ENCODE results near the gene ABCA7. TPM values are rescaled to one million over a fixed set of nuclear protein-coding genes. Genes with fewer than 3 reads are reported as not detected.

ABCA7 gene
- total RNA-seq, 1 experiment from 2014 or later = 40.3 TPM

- no peak for TF ChIP-seq ZNF219 (CRISPR knock-in tag; IDR thresholded peaks at IDR 0.05; ENCODE audit: borderline replicate concordance)
- peak; percentile 62; the same call in 1 of the 2 replicates for TF ChIP-seq ZNF281 (CRISPR knock-in tag; IDR thresholded peaks at IDR 0.05)
- TF ChIP-seq ZBTB43 (CRISPR knock-in tag; IDR thresholded peaks at IDR 0.05) = peak; percentile 66; the same call in 1 of the 2 replicates
- peak; percentile 84; the same call in 1 of the 2 replicates for TF ChIP-seq ARID4B (CRISPR knock-in tag; IDR thresholded peaks at IDR 0.05; ENCODE audit: borderline replicate concordance)
- peak; percentile 90 for TF ChIP-seq E2F5 (CRISPR knock-in tag; IDR thresholded peaks at IDR 0.05)
- peak; percentile 96 for TF ChIP-seq HMGXB4 (CRISPR knock-in tag; IDR thresholded peaks at IDR 0.05)
- TF ChIP-seq CTCF (IDR thresholded peaks at IDR 0.05) = peak; percentile 55
- TF ChIP-seq ZNF138 (CRISPR knock-in tag; conservative IDR thresholded peaks at IDR 0.05) = peak; percentile 72; the same call in 1 of the 2 replicates
- TF ChIP-seq ATF3 (CRISPR knock-in tag; conservative IDR thresholded peaks at IDR 0.05) = no peak
- peak; percentile 81 for TF ChIP-seq FOXK1 (CRISPR knock-in tag; IDR thresholded peaks at IDR 0.05)
- no peak for TF ChIP-seq ZNF416 (CRISPR knock-in tag; IDR thresholded peaks at IDR 0.05)
- TF ChIP-seq SP1 (CRISPR knock-in tag; conservative IDR thresholded peaks at IDR 0.05) = peak; percentile 77; the same call in 1 of the 2 replicates
- no peak for TF ChIP-seq CDX4 (CRISPR knock-in tag; IDR thresholded peaks at IDR 0.05; ENCODE audit: borderline replicate concordance)
- peak; percentile 33; the same call in 1 of the 2 replicates for TF ChIP-seq USF2 (CRISPR knock-in tag; IDR thresholded peaks at IDR 0.05)
- TF ChIP-seq ZNF396 (CRISPR knock-in tag; IDR thresholded peaks at IDR 0.05; ENCODE audit: borderline replicate concordance) = no peak
- peak; percentile 61; the same call in 1 of the 2 replicates for TF ChIP-seq ATF1 (CRISPR knock-in tag; IDR thresholded peaks at IDR 0.05)
- TF ChIP-seq TP53 (CRISPR knock-in tag; IDR thresholded peaks at IDR 0.05) = peak; percentile 89
Observed at GRCh38 chr19:1064661-1065605, 25.0 kb downstream of the ABCA7 start (continued).
